ENCODE data around the gene RNF112. TPM values are rescaled to one million over a fixed set of nuclear protein-coding genes. Genes with fewer than 3 reads are reported as not detected.
"Not testable (repeated sequence)": the region's sequence is repeated elsewhere in the genome, so short reads cannot be mapped to it uniquely, and the experiment has no call there.

The RNF112 gene
- total RNA-seq, 1 donor from 2014 or later = 0.12 TPM

DNA sequence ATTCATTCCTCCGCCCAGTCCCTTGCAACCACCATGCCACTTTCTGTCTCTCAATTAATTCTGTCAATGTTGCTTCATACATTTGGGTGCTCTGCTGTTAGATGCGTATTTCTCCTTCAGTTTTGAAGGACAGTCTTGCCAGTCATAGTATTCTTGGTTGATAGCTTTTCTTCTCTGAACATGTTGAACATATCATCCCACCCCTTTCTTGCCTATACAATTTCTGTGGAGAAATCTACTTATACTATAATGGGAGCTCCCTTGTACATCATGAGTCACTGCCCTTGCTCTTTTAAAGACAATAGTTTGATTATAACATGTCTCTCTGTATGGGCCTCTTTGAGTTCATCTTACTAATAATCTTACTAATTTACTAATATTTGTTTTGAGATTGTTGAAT lies 34.1 kb downstream of the RNF112 start:
- no peak for DNase-seq (ENCODE audit: extremely low read depth, low read depth, low spot score)

DNA sequence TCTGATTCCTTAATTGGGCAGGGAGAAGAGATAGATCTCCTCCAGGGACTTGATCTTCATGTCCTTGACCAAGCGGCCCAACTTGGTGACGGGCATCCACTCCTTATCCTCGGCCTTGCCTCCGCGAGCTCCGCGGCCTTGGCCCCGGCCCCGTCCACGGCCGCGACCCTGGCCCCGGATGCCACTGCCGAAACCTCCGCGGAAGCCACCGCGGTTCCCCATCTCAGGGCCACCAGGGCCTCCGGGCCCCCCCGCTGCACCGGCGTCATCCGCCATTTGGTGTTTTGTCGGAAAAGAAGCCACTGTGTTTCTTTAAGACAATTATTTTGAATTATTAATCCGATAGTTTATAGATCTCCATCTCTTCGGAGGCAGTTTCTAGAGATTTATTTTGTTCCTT lies 35.5 kb downstream of the RNF112 start:
- DNase-seq (ENCODE audit: extremely low read depth, low read depth, low spot score) = not testable (repeated sequence)

DNA sequence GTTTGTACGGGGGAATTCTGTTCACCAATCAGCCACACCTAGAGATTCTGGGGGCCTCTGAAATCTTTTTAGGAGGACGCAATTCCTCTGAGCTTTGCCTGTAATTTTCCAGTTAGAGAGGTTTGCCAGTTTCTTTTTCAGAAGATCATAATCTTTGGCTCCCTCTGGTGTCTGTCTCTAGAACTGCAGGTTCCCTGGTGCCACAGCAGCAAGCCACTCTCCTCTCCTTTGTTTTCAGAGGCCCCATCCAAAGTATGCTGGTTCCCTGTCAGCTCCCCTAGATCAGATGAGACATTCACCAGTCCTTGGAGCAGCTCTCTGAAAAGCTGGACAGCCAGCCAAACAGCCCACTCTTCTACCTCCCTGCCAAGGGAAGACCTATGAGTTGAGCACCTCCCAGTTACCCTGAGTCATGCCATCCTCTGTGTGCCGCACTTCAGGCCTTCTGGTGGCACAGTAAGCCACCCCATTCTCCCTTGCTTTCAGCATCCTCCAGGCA lies 36.1 kb downstream of the RNF112 start:
- peak; percentile 64 for DNase-seq (ENCODE audit: extremely low read depth, low read depth, low spot score)

DNA sequence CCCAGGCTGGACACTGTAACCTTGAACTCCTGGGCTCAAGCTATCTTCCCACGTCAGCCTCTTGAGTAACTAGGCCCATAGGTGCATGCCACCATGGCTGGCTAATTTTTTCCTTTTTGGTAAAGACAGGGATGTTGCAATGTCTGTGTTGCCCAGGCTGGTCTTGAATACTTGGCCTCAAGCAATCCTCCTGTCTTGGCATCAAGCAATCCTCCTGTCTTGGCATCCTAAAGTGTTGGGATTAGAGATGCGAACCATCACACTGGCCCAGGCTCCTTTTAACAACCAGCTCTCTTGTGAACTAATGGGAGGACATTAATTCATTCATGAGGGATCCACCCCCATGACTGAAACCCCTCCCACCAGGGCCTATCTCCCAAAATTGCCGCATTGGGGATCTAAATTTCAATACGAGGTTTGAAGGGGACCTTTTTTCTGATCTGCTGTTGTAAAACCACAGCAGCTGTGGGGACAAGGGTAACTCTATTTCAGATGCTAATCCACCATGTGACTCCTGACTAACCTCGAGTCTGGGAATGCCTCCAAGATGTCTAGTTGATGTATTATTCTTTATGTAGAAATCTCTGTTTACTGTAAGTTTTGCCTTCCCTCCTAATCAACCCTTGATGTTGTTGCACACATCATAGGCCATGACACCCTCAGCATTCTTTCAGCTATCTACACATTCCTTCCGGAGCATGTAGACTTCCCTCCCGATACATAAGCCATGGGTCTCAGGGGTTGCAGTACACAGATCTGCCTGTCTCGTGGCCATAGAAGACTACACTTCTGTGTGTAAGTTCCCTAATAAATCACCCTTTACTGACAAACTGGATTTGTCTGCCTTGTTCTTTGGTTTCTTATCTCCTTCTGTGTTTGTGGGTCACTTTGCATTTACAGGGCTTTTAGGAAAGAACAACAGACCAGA lies 37.6 kb downstream of the RNF112 start:
- DNase-seq (ENCODE audit: extremely low read depth, low read depth, low spot score) = peak; percentile 98

DNA sequence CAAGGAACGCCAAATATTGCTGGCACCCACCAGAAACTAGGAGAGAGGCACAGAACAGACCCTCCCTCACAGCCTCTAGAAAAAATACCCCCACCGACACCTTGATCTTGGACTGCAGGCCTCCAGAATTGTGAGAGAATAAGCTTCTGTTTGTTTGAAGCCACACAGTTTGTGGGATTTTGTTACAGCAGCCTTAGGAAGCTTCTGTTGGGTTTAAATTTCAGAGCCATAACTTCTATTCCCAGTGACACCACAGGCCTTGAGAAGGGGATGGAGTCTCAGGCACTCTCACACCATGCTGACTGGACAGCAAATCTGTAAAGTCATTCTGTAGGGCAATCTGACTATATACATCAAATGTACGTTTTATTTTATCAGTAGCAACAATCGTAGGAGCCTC lies 38.6 kb downstream of the RNF112 start:
- DNase-seq (ENCODE audit: extremely low read depth, low read depth, low spot score) = no peak

DNA sequence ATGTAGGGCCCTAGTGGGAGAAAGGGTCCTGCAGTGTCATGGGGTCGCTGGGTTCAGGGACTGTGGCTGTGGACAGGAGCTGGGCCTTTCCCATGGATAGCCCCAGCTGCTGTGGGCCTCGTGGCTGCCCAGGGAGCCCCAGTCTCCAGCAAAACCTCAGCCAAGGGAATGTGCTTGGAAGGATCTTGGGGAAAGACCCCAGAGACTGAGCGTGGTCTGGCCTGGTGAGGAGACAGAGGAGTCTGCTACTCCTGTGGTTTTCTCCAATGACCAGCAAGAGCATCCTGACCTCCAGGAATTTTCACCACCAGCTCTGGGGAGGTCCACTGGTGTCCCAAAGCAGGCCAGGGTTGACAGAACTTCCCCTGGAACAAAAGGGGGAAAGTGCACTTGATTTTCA lies 42.3 kb downstream of the RNF112 start:
- DNase-seq (ENCODE audit: extremely low read depth, low read depth, low spot score) = no peak

DNA sequence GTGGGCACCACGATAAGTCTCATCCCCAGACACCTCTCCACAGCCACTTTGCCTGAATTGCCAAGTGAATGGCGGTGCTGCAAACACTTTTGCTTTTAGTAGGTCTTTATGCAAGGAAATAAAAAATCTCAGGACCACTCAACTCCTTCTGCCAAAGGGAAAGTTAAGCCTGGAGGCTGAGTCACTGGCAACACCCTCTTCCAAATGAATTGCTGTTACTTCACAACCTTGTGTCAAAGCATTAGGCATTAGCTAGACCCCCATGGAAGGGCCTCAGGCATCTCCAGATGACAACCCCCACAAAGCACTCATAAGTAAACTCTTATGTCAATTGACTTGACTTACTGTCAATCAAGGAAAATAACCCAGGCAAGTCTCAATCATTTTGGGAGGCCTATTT lies 43.0 kb downstream of the RNF112 start:
- no peak for DNase-seq (ENCODE audit: extremely low read depth, low read depth, low spot score)

DNA sequence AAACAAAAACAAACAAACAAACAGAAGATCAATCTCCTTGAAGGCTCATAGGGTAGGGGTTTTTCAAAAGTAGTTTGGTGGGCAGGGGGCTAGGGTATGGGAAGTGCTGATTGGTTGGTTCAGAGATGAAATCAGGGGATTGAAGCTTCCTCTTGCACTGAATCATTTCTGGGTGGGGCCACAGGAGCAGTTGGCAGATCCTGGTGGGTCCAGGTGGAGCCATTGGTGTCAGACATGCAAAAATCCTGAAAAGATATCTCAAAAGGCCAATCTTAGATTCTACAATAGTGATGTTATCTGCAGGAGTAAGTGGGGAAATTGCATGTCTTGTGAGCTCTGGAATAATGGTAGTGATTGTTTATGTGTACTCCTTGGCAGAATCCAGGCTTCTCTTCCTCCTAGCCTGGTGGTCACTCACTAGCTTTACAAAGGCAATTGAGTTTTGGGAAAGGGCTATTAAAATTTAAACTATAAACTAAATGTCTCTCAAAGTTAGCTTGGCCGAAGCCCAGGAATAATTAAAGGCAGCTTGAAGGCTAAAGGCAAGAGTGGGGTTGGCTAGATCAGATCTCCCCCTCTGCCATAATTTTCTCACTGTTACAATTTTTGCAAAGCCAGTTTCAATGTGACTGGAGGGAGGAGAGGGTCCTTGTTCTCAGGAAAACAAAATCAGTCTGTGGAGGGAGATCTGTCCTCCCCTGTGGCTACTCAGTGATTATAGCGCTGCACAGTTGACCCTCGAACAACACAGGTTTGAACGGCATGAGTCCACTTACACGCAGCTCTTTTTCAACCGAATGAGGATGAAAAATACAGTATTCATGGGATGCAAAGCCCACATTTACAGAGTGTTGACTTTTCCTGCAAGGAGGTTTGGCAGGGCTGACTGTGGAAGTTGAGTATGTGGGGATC lies 45.2 kb downstream of the RNF112 start:
- DNase-seq (ENCODE audit: extremely low read depth, low read depth, low spot score) = no peak

DNA sequence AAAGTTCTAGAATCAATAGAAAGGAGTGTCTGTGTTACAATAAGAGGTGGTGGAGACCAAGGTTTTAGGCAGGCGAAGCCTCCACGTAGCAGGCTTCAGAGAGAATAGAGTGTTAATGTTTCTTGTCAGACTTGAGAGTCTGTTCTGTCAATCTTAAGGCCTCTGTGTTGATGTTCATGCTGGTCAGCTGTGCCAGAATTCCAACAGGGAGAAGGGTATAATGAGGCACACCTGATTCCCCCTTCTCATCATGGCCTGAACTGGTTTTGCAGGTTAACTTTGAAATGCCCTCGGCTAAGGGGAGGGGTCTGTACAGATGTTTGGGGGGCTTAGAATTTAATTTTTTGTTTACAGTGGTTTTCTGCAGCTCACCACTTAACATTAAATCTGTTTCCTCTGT lies 46.0 kb downstream of the RNF112 start:
- DNase-seq (ENCODE audit: extremely low read depth, low read depth, low spot score) = no peak

DNA sequence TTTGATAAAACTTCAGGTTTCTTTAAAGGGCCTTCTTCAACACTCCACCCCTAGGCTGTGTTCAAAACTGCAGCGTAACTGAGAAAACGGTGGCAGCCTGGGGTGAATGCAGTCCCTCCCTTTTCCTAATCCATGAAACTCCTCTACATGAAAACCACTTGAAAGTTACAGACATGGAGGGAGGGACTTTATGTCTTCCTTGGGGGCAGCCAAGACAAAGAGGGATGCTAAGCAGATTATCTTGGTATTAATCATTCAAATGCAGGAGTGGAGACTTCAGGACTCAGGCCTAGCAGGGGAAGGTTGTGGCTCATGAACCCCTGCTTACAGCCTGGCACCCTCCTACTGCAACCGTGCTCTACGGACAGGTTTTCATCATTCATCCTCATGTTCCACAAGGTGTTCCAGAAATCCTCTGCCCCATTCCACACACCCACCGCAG lies 46.8 kb downstream of the RNF112 start:
- no peak for DNase-seq (ENCODE audit: extremely low read depth, low read depth, low spot score)

DNA sequence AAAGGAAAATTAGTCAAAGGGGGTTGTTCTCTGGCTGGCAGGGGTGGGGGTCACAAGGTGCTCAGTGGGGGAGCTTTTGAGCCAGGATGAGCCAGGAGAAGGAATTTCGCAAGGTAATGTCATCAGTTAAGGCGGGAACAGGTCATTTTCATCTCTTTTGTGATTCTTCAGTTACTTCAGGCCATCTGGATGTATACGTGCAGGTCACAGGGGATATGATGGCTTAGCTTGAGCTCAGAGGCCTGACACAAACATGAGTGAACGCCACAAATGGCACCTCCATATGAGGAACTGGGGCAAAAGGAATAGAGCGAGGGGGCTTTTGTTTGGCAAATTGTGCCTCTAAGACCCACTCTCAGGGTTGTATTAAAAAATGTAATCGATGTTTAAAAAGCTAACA lies 47.4 kb downstream of the RNF112 start:
- DNase-seq (ENCODE audit: extremely low read depth, low read depth, low spot score) = not testable (repeated sequence)

DNA sequence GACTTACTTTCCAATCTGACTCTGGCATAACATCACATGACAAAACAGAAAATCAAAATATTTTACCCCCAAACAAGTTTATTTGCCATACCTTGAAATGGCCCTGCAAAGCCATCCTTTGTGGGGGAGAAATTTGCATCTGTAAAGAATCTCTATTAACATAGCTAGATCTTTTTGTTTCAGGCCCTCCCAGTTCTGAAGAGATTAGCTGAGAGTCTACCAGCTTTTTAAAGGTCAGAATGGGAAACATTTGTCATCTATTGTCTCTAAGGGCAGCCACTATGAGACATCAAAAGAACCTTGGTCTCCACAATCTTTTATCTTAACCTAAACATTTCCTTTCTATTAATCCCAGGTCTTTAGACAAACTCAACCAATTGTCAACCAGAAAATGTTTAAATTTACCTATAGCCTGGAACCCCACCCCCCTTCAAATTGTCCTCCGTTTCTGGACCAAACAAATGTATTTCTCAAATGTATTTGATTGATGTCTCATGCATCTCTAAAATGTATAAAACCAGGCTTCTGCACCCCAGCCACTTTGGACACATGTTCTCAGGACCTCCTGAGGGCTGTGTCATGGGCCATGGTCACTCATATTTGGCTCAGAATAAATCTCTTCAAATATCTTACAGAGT lies 48.1 kb downstream of the RNF112 start:
- DNase-seq (ENCODE audit: extremely low read depth, low read depth, low spot score) = not testable (repeated sequence)

DNA sequence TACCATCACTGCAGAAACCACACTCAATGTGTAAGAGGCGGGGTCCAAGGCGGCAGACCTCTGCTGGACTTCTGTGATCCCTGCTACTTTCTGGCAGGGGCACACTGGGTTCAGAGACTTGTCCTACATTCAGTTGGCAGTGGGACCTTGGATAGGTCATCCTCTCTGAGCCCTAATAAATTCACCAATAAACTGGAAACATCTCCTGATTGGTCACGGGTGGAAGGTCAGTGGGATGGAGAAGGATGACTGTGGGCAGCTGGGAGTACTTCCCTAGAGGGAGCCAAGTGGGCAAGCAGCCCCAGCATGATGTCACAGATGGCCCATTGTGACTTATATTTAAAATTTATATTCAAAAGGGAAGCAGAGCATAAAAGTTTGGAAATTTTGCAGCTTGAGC lies 49.7 kb downstream of the RNF112 start:
- no peak for DNase-seq (ENCODE audit: extremely low read depth, low read depth, low spot score)

DNA sequence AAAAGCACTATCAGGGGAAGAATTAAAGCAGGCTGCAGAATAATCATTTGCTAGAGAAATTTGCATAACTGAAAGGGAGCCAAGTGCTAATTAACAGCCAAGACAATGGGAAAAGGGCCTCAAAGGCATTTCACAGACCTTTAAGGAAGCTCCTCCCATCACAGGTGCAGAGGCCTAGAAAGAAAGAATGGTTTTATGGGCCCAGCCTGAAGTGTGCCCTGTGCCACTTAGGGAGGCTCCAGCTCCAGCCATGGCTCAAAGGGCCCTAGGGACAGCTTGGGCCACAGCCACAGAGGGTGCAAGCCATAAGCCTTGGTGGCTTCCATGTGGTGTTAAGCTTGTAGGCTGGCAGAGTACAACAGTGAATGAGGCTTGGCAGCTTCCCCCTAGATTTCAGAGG lies 50.1 kb downstream of the RNF112 start:
- no peak for DNase-seq (ENCODE audit: extremely low read depth, low read depth, low spot score)

DNA sequence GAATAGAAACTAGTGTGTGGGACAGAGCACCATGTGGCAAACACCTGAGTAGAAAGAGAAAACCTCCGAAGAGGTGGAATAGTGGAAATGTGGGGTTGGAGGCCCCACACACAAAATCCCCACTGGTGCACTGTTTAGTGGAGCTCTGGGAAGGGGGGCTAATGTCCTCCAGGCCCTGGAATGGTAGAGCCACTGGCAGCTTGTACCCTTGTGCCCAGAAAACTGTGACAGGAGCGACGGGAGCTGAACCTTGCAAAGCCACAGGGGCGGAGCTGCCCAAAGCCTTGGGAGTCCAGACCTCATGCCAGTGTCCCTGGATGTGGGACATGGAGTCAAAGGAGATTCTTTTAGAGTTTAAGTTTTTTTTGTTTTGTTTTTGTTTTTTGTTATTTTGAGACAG lies 50.6 kb downstream of the RNF112 start:
- DNase-seq (ENCODE audit: extremely low read depth, low read depth, low spot score) = no peak

DNA sequence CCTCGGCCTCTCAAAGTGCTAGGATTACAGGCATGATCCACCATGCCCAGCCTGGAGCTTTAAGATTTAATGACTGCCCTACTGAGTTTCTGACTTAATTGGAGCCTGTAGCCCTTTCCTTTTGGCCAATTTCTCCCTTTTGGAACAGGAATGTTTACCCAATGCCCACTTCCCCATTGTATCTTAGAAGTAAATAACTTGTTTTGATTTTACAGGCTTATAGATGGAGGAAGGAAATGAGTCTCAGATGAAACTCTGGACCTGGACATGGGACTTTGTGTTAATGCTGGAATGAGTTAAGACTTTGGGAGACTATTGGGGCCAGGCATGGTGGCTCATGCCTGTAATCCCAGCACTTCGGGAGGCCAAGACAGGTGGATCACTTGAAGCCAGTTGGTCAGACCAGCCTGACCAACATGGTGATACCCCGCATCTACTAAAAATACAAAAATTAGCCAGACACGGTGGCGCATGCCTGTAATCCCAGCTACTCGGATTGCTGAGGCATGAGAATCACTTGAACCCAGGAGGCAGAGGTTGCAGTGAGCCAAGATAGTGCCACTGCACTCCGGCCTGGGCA lies 51.5 kb downstream of the RNF112 start:
- not testable (repeated sequence) for DNase-seq (ENCODE audit: extremely low read depth, low read depth, low spot score)

DNA sequence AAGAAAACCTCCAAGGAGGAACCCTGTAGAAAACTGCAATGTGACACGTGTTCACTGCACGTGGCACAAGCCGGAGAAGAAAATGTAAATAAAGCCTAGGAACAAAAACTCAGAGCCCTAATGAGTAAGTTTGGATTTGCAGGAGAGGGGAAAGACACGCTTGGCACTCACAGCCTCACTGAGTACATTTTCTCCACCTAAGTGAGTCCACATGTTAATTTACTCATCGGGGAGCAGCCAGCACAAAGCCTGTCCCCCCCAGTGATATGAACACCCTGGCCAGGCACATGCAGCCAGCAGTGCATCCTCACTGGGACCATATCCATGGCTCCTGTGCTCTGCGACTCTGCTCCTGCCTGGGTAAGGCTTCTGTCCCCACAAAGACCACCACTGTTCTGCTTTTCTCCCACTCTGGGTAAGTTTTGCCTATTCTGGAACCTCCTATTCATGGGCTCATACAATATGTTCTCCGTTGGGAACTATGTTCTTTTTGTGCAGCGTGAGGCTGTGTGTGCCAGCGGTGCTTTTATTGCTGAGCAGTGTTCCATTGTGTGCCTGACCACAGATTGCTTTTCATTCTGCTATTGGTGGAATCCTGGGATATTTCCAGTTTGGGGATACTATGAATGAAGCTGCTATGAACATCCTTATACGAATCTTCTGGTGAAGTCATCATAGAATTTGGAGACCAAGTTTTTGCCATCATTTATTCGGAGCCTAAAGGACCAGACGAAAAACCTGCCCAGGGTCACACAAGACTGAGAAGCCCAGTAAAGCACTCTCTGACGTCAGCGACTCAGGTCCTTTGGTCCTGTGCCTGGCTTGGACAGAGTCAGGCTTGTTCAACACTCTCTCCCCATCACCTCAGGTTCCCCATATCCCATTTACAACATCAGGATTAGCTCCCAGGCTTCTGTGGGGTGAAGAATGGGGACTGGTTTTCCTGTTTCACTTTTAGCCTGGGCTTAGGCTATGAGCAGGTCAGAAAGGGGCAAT lies 53.3 kb downstream of the RNF112 start:
- DNase-seq (ENCODE audit: extremely low read depth, low read depth, low spot score) = no peak

Data from glomerular endothelial cell (primary cell).